GM18526 (cell line): ENCODE results near the gene EPRS1.

Experiments
- POLR2A ChIP-seq: IDR thresholded peaks from 3 replicates; pipeline ENCODE4 v1.6.1; 2011; ENCODE audit not compliant: insufficient read length; ENCODE audit errors: extremely low read depth

EPRS1 gene

DNA sequence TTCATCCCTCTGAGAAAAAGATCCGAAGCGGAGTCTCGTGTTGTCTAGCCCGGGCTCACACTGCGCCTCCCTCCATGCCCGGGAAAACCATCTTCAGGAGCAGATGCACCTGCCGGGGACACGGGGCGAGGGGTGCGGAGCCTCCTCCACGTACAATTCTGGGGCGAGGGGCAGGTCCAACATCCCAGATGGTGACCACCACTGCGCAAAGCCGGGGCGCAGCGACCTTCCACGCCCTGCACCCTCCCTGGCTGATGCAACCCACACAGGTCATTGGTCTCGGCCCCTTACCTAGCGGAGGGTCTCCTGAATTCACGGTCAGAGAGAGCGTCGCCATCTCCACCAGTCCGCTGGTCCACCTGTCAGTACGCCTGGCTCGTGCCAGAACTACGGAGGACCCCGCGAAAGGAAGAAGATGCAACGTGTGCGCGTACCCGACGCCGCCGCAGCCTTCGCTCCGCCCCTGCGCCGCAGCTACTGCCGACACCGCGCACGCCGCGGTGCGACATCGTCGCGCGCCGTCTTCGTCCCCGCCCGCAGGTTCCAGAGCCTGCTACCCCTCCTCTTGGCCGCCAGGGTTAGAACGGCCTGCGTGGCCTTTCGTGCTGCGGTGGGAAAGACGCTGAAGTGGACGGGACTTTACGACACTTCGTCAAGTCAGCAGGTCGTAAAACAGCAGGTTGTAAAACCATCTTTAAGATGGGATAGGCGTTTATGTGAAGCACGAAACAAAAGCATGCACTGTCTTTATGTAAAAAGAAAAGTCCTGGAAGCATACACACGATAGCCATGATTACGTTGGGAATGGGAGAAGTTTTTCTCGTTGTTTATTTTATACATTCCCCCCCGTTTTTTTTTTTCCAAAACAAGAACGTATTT lies at the start of gene EPRS1:
TSS of gene EPRS1 (minus strand) at position 454 of the 879 bp plus-strand sequence. CDS start at position 337, 117 bp downstream.
- peak; percentile 86 for TF ChIP-seq POLR2A

- TF ChIP-seq POLR2A, result peak; percentile 70
Measured at GRCh38 chr1:220094016-220094911, 48.0 kb upstream of the EPRS1 start, which contains the start of gene IARS2. Gene IARS2, plus strand, starts transcription at chr1:220094132. Its CDS starts 85 bp downstream, at chr1:220094217.

DNA sequence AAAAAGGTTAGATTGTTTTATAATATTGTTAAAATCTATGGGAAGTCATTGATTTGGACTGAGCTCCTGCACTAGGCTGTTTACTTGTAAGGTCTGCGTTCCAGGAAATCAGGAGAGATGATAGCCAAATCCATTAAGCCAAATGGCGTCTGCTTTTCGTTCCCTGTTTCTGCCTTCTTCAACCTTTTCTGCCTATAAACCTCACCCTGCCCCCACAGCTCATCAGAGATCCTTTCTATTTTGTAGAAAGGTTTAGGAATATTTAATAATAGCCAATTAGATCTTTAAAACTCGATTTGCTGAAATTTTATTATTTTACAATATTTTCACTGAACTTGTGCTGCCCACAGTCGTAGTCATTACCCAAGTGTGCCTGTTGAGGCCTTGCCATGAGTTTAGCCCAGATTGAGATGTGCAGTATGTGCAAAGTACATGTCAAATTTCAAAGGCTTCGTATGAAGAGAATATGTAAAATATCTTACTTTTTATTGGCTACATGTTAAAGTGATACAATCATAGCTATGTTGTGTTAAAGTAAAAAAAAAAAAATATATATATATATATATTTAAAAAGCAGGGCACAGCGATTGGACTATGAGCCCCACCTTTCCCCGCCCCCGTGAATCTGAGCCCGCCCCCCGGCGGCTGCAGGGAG lies 47.2 kb upstream of the EPRS1 start:
- TF ChIP-seq POLR2A, result no peak

DNA sequence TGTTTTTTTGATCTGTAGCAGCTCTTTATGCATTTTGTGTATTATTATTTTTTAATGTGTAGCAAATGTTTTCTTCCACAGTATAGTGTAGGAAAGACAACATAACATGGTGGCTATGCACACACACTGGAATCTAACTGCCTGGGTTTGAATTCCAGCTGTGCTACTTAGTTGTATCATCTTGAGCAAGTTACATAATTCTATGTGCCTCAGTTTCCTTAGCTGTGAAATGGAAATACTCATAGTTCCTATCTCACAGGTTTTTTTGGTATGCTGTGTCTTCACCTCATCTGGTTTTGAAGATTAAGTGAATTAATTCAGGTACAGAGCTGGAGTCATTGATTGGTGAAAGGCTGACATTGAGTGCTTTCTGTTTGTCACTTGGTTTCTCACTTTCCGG lies 46.4 kb upstream of the EPRS1 start:
- no peak for TF ChIP-seq POLR2A

- TF ChIP-seq POLR2A, result peak; percentile 81
Measured at GRCh38 chr1:220089650-220090556, 43.6 kb upstream of the EPRS1 start, which contains the start of gene BPNT1. Gene BPNT1, minus strand, starts transcription at chr1:220089788. Its CDS starts 9,942 bp downstream, at chr1:220079846.

DNA sequence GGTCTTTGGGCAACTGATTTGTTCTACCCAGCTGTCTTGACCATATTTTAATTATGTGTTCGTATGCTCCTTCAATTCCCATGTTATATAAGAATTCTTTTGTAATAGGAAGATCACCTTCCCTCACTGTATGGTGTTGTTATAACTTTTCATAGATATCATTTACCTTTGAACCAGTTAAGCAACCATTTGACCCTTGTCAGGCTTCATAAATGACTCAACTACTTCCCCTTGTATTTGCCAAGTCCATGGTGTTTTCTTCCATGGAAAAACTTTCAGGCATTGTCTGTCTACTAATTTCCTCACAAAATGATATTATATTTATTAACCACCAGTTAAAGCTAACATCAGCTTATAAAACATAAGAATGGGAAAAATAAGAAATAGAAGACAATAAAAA lies 38.2 kb upstream of the EPRS1 start:
- no peak for TF ChIP-seq POLR2A

DNA sequence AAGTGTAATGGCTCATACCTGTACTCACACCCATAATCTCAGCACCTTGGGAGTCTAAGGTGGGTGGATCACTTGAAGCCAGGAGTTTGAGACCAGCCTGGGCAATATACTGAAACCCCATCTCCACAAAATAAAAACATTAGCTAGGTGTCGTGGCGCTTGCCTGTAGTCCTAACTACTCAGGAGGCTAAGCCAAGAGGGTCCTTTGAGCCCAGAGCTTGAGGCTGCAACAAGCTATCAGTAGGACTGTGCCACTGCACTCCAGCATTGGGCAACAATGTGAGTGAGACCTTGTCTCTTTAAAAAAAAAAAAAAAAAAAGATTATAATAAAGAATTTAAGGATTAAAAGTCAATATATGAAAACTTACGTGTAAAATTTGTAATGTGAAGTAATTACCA lies 31.6 kb upstream of the EPRS1 start:
- TF ChIP-seq POLR2A, result no peak

- no peak for TF ChIP-seq POLR2A
Measured at GRCh38 chr1:220076861-220077762, 30.8 kb upstream of the EPRS1 start.

GRCh38 chr1:220067269-220068204 lies 21.2 kb upstream of the EPRS1 start:
- TF ChIP-seq POLR2A, result no peak

DNA sequence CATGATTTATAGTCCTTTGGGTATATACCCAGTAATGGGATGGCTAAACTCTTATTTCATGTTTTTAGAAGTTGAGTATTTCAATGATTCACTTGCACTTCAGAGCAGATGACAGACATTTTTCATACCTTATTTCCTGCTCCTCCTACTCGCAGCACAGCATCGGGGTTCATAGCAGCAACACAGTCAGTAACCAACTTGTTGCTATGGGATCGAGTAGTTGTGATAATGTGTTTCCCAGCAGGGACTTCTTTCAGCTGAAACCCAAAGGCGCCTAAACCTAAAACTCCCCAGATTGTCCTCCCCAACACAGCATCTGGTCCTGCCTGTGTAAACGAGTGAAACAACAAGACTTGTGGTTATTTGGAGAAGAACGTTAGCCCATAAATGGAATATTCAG lies 16.3 kb upstream of the EPRS1 start:
- no peak for TF ChIP-seq POLR2A

DNA sequence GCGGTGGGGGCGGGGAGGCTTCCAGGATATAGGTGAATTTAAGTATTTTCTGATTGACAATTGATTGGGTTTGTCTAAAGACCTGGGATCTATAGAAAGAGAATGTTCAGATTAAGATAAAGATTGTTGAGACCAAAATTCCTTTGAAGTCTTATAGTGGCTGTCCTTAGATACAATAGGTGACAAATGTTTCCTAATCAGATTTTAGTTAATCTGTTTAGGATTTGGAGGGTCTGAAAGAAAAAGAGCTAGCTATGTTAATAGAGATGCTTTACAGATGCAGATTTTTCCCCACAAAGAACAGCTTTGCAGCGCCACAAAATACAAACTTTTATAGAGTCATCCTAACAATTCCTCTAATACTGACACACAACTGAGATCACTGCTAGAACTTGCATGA lies 14.6 kb upstream of the EPRS1 start:
- TF ChIP-seq POLR2A, result no peak

GRCh38 chr1:220056374-220056773 lies 10.1 kb upstream of the EPRS1 start:
- TF ChIP-seq POLR2A, result no peak
